MM.1S (cell line): ENCODE results near the gene ITLN1.

Source experiments
- CTCF ChIP-seq: fragments of 300-600 bp; sonication (generic); IDR thresholded peaks from 2 replicates; pipeline ENCODE4 v1.5.1; 2016; ENCODE audit warnings: antibody characterized with exemption, low read length, mixed read lengths
- EZH2 ChIP-seq: fragments of 300-600 bp; sonication (generic); optimal IDR thresholded peaks from 2 replicates; pipeline ENCODE3; 2017; ENCODE audit warnings: low read depth, mild to moderate bottlenecking, antibody characterized with exemption, low read length, mixed read lengths

- no peak for TF ChIP-seq EZH2
- no peak for TF ChIP-seq CTCF
Measured at GRCh38 chr1:160858507-160858906, 26.5 kb downstream of the ITLN1 start.
